Measurements from ENCODE around the gene ITGAL. TPM values are rescaled to one million over a fixed set of nuclear protein-coding genes. Genes with fewer than 3 reads are reported as not detected.

ITGAL gene
- total and polyA plus RNA-seq, 2 of the 13 experiments (the other 11 are each of a cell fraction or from before 2014, with no cell fraction given), result 0.86 to 1.2 TPM

- TF ChIP-seq HOXD1 (CRISPR knock-in tag; IDR thresholded peaks at IDR 0.05) (peak; percentile 6; the same call in 1 of the 2 replicates), CBX5 (CRISPR knock-in tag; IDR thresholded peaks at IDR 0.05; ENCODE audit: borderline replicate concordance) (peak; percentile 45), RFX3 (CRISPR knock-in tag; IDR thresholded peaks at IDR 0.05) (no peak), GRHL1 (CRISPR knock-in tag; conservative IDR thresholded peaks at IDR 0.05) (no peak), ZNF530 (CRISPR knock-in tag; IDR thresholded peaks at IDR 0.05; ENCODE audit: low read depth) (no peak), KLF13 (CRISPR knock-in tag; IDR thresholded peaks at IDR 0.05) (no peak), ZNF639 (CRISPR knock-in tag; conservative IDR thresholded peaks at IDR 0.05) (peak; percentile 71), ATF7-NPFF (CRISPR knock-in tag; IDR thresholded peaks at IDR 0.05; ENCODE audit: low read depth) (no peak; the same call in 1 of the 2 replicates), ZNF546 (CRISPR knock-in tag; conservative IDR thresholded peaks at IDR 0.05) (peak; percentile 81; the same call in 1 of the 2 replicates), MIER2 (CRISPR knock-in tag; IDR thresholded peaks at IDR 0.05) (peak; percentile 60; the same call in 1 of the 2 replicates)
Measured at GRCh38 chr16:30534368-30535105, 62.0 kb downstream of the ITGAL start, which contains the start of gene ZNF747 (continued).
